ENCODE data around the gene PPP1R16B.

Gene PPP1R16B

GRCh38 chr20:38831995-38832620 is 26.6 kb downstream of the PPP1R16B start:
- peaks cover 72% of the 10 kb centered on the region for H3K36me3 ChIP-seq (replicated peaks; ENCODE audit: low read depth, low read length)

GRCh38 chr20:38833154-38833856 is 27.8 kb downstream of the PPP1R16B start:
- H3K36me3 ChIP-seq (replicated peaks; ENCODE audit: low read depth, low read length), result peaks cover 68% of the 10 kb centered on the region
- H3K9me3 ChIP-seq (ENCODE audit: insufficient read depth, low read length), result no peaks in the 10 kb centered on the region
- no peaks in the 10 kb centered on the region for H3K27me3 ChIP-seq (ENCODE audit: low read depth, low read length)
- H3K4me3 ChIP-seq (ENCODE audit: low read length), result peak overlapping the region; percentile 30
- no peak overlapping the region for H2AFZ ChIP-seq (ENCODE audit: low read depth, low read length)
- peaks cover 98% of the 10 kb centered on the region for H3K4me1 ChIP-seq (ENCODE audit: low read length)
- H3K9ac ChIP-seq (ENCODE audit: low read length), result peak overlapping the region; percentile 59
- TF ChIP-seq, protein P1, sequence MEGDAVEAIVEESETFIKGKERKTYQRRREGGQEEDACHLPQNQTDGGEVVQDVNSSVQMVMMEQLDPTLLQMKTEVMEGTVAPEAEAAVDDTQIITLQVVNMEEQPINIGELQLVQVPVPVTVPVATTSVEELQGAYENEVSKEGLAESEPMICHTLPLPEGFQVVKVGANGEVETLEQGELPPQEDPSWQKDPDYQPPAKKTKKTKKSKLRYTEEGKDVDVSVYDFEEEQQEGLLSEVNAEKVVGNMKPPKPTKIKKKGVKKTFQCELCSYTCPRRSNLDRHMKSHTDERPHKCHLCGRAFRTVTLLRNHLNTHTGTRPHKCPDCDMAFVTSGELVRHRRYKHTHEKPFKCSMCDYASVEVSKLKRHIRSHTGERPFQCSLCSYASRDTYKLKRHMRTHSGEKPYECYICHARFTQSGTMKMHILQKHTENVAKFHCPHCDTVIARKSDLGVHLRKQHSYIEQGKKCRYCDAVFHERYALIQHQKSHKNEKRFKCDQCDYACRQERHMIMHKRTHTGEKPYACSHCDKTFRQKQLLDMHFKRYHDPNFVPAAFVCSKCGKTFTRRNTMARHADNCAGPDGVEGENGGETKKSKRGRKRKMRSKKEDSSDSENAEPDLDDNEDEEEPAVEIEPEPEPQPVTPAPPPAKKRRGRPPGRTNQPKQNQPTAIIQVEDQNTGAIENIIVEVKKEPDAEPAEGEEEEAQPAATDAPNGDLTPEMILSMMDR (IDR thresholded peaks at IDR 0.05; ENCODE audit: low read depth, low read length), result no peak
- TF ChIP-seq EZH2phosphoT487 (IDR thresholded peaks at IDR 0.05; ENCODE audit: low read depth), result no peak
- H4K20me1 ChIP-seq (ENCODE audit: insufficient read depth, low read length), result peaks cover 62% of the 10 kb centered on the region
- peak overlapping the region; percentile 92 for H3K27ac ChIP-seq (ENCODE audit: low read length)
- peaks cover 99% of the 10 kb centered on the region for H3K79me2 ChIP-seq (ENCODE audit: low read length)
- H3K4me2 ChIP-seq (ENCODE audit: low read length), result peak overlapping the region; percentile 64

More at GRCh38 chr20:38831995-38832620, 26.6 kb downstream of the PPP1R16B start:
- H3K79me2 ChIP-seq (ENCODE audit: low read length), result peaks cover 99% of the 10 kb centered on the region
- TF ChIP-seq, protein P1 (IDR thresholded peaks at IDR 0.05; ENCODE audit: low read depth, low read length), result no peak
- peaks cover 74% of the 10 kb centered on the region for H4K20me1 ChIP-seq (ENCODE audit: insufficient read depth, low read length)
- no peaks in the 10 kb centered on the region for H3K9me3 ChIP-seq (ENCODE audit: insufficient read depth, low read length)
- H3K4me3 ChIP-seq (ENCODE audit: low read length), result no peak overlapping the region
- peak overlapping the region; percentile 14; the same call in 1 of the 2 replicates for H3K4me2 ChIP-seq (ENCODE audit: low read length)
- H3K4me1 ChIP-seq (ENCODE audit: low read length), result peaks cover 98% of the 10 kb centered on the region
- peak overlapping the region; percentile 16; the same call in 1 of the 2 replicates for H3K9ac ChIP-seq (ENCODE audit: low read length)
- peak overlapping the region; percentile 92 for H3K27ac ChIP-seq (ENCODE audit: low read length)
- H3K27me3 ChIP-seq (ENCODE audit: low read depth, low read length), result no peaks in the 10 kb centered on the region
- H2AFZ ChIP-seq (ENCODE audit: low read depth, low read length), result no peak overlapping the region

DNA sequence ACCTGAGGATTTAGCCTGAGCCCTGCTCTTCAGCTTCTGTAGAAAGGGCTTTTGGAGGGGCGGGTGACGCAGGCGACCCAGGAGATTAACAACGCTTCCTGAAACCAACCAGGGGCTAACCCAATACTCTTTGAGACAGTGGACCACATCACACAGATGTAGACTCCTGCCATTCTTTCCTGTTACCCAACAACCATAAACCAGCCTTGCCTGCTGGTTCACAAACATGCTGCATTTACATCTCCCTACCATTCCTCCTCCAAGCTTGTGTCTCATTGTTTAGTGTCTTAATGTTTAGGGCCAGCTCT is 28.3 kb downstream of the PPP1R16B start:
- Histone ChIP-seq H3K9me3 (ENCODE audit: insufficient read depth, low read length) (no peaks in the 10 kb centered on the region), H4K20me1 (ENCODE audit: insufficient read depth, low read length) (peaks cover 57% of the 10 kb centered on the region), H3K9ac (ENCODE audit: low read length) (peak overlapping the region; percentile 59), H3K79me2 (ENCODE audit: low read length) (peaks cover 99% of the 10 kb centered on the region), H3K4me3 (ENCODE audit: low read length) (peak overlapping the region; percentile 30), H2AFZ (ENCODE audit: low read depth, low read length) (no peak overlapping the region), H3K4me2 (ENCODE audit: low read length) (peak overlapping the region; percentile 64), H3K27me3 (ENCODE audit: low read depth, low read length) (no peaks in the 10 kb centered on the region), H3K36me3 (replicated peaks; ENCODE audit: low read depth, low read length) (peaks cover 68% of the 10 kb centered on the region), H3K4me1 (ENCODE audit: low read length) (peaks cover 97% of the 10 kb centered on the region), H3K27ac (ENCODE audit: low read length) (peak overlapping the region; percentile 92)
- TF ChIP-seq EZH2phosphoT487 (IDR thresholded peaks at IDR 0.05; ENCODE audit: low read depth), result no peak
- TF ChIP-seq, protein P1 (IDR thresholded peaks at IDR 0.05; ENCODE audit: low read depth, low read length), result no peak

DNA sequence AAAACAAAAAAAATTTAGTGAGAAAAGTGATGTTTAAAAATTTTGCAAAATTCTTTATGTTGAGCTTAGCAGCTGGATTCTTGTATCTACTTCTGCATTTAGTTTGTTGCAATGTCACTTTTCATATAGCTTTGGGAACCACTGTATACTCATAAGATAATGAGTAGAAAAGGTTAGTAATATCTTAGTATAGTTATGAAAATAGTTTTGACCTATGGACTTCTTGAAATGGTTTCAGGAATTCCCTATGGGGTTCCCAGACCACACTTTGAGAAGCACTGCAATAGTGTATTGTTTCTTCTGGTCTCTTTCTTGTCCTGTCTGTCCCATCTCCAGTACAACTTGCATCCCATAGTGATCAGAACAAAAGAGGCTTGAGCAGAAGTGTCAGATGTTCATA is 29.4 kb downstream of the PPP1R16B start:
- Histone ChIP-seq H3K9me3 (ENCODE audit: insufficient read depth, low read length) (no peaks in the 10 kb centered on the region), H3K4me2 (ENCODE audit: low read length) (peak overlapping the region; percentile 44), H3K36me3 (replicated peaks; ENCODE audit: low read depth, low read length) (peaks cover 66% of the 10 kb centered on the region), H3K4me3 (ENCODE audit: low read length) (no peak overlapping the region), H3K4me1 (ENCODE audit: low read length) (peaks cover 96% of the 10 kb centered on the region), H4K20me1 (ENCODE audit: insufficient read depth, low read length) (peaks cover 47% of the 10 kb centered on the region), H2AFZ (ENCODE audit: low read depth, low read length) (no peak overlapping the region), H3K27ac (ENCODE audit: low read length) (peak overlapping the region; percentile 92), H3K9ac (ENCODE audit: low read length) (peak overlapping the region; percentile 59), H3K79me2 (ENCODE audit: low read length) (peaks cover 99% of the 10 kb centered on the region), H3K27me3 (ENCODE audit: low read depth, low read length) (no peaks in the 10 kb centered on the region)
- no peak for TF ChIP-seq EZH2phosphoT487 (IDR thresholded peaks at IDR 0.05; ENCODE audit: low read depth)
- TF ChIP-seq, protein P1 (IDR thresholded peaks at IDR 0.05; ENCODE audit: low read depth, low read length), result no peak
